SK-N-MC (cell line): ENCODE measurements around the gene SIPA1L3.

Experiments used
- DNase-seq: peaks from one replicate; pipeline ENCODE4 v3.0.0-alpha.2; 2011; ENCODE audit warnings: low read depth, low spot score
- H3K27ac ChIP-seq: fragments of 200-600 bp; sonication (generic); 2 replicates; pipeline ENCODE4 v1.5.1; 2016; ENCODE audit warnings: mixed run types
- H3K36me3 ChIP-seq: fragments of 200-600 bp; sonication (generic); 2 replicates; pipeline ENCODE4 v1.6.1; 2017; ENCODE audit warnings: antibody characterized with exemption, low read length, mixed read lengths; ENCODE audit not compliant: insufficient read depth
- H3K4me3 ChIP-seq: fragments of 200-600 bp; sonication (generic); 2 replicates; pipeline ENCODE4 v1.5.1; 2016
- H3K9ac ChIP-seq: fragments of 200-600 bp; sonication (generic); 2 replicates; pipeline ENCODE4 v1.8.0; 2017; ENCODE audit warnings: mixed run types, mixed read lengths; ENCODE audit not compliant: insufficient read length
- H3K9me3 ChIP-seq: fragments of 200-600 bp; sonication (generic); 2 replicates; pipeline ENCODE4 v1.6.1; 2017; ENCODE audit warnings: low read depth, mild to moderate bottlenecking, antibody characterized with exemption, low read length, moderate library complexity, mixed read lengths
- EZH2 ChIP-seq: fragments of 200-600 bp; sonication (generic); IDR thresholded peaks from one replicate; pipeline ENCODE4 v1.6.1; 2017; ENCODE audit warnings: antibody characterized with exemption
- FOXP2 ChIP-seq: optimal IDR thresholded peaks from 2 replicates; pipeline ENCODE3; 2011; ENCODE audit warnings: mild to moderate bottlenecking, moderate library complexity; ENCODE audit not compliant: insufficient read depth; ENCODE audit errors: extremely low read length, control extremely low read depth
- POLR2AphosphoS5 ChIP-seq: IDR thresholded peaks from 2 replicates; pipeline ENCODE4 v1.6.1; 2012; ENCODE audit warnings: mild to moderate bottlenecking, low read depth, low read length, borderline replicate concordance

The SIPA1L3 gene

DNA sequence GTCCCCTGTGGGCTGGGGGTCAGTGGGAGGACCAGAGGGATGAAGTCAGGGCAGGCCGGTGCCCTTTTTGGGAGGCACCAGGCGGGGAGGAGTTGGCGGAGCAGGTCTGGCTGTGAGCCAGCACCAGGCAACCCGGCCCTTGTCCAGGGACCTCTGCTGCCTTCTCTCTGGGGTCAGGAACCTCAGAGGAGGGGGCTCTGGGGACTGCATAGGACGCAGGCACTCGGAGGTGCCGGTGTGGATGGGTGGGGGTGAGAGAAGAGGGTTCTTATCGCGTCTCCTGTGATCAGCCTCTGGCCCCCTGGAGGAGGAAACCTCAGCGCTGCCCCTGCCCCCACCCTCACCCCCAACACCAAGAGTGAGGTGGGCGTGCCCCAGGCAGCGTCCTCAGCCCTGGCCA lies 300.5 kb downstream of the SIPA1L3 start:
- Histone ChIP-seq H3K27ac (no peak overlapping the region), H3K9me3 (no peaks in the 10 kb centered on the region), H3K4me3 (no peak overlapping the region), H3K36me3 (no peaks in the 10 kb centered on the region), H3K9ac (no peak overlapping the region)
- DNase-seq: no peak
- TF ChIP-seq POLR2AphosphoS5 (no peak), EZH2 (no peak)

DNA sequence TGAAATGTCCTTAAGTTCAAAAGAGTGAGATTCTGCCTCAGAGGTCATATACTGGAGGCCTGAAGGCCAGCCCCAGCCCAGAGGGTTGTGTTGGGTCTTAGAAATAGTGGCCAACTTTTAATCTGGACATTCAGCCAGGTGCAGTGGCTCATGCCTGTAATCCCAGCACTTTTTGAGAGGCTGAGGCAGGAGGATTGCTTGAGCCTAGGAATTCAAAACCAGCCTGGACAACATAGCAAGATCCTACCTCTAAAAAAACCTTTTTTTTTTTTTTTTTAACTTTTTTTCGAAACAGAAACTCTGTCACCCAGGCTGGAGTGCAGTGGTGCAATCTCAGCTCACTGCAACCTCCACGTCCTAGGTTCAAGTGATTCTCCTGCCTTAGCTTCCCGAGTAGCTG lies 301.6 kb downstream of the SIPA1L3 start:
- H3K27ac ChIP-seq: no peak overlapping the region
- DNase-seq: no peak
- no peak overlapping the region for H3K4me3 ChIP-seq
- no peaks in the 10 kb centered on the region for H3K9me3 ChIP-seq
- H3K36me3 ChIP-seq: no peaks in the 10 kb centered on the region
- no peak overlapping the region for H3K9ac ChIP-seq
- no peak for TF ChIP-seq EZH2
- no peak for TF ChIP-seq FOXP2
- no peak for TF ChIP-seq POLR2AphosphoS5

- DNase-seq: no peak
- H3K27ac ChIP-seq: no peak overlapping the region
- H3K9ac ChIP-seq: no peak overlapping the region
- H3K9me3 ChIP-seq: no peaks in the 10 kb centered on the region
- no peak overlapping the region for H3K4me3 ChIP-seq
- TF ChIP-seq EZH2 (no peak), POLR2AphosphoS5 (no peak), FOXP2 (no peak)
- H3K36me3 ChIP-seq: no peaks in the 10 kb centered on the region
These were observed 302.1 kb downstream of the SIPA1L3 start for GRCh38 chr19:38209152-38209551.

DNA sequence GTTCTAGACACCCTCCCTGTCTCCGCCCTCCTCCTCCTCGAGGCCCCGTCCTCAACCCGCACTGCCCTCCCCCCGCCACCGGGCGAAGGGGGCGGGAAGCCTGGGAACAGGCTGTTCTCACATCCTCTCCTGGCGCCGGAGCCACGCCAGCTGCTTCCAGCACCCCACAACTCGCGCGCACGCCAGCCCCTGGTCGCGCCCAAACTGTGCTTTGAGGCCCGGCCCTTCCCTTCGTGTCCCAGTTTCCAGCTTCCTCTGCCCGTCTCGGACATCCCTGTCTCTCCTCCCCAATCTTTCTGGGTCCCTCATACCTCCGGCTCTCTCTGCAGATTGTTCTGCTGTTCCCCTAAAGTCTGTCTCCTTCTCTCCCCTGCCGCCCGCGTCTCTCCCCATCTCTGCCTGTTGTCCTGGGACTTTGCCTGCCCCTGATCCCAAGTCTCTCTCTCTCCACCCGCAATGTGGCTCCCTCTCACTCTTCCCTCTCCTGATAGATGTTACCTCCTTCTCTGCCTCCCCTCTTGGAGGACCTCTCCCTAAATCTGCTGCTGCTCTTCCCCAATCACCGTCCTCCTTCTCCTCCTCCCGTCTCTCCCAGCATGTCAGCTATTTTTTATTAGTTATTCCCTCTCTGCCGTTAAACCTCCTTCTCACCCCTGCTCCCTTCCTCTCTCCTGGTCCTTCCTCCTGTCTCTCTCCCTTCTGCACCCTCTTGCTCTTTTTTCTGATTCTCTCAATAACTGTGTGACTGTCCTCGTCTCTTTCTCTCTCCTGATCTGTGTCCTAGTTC lies 302.9 kb downstream of the SIPA1L3 start:
- Histone ChIP-seq H3K4me3 (peak overlapping the region; percentile 53), H3K9ac (no peak overlapping the region), H3K27ac (no peak overlapping the region), H3K9me3 (no peaks in the 10 kb centered on the region), H3K36me3 (no peaks in the 10 kb centered on the region)
- DNase-seq: no peak
- TF ChIP-seq EZH2: no peak

DNA sequence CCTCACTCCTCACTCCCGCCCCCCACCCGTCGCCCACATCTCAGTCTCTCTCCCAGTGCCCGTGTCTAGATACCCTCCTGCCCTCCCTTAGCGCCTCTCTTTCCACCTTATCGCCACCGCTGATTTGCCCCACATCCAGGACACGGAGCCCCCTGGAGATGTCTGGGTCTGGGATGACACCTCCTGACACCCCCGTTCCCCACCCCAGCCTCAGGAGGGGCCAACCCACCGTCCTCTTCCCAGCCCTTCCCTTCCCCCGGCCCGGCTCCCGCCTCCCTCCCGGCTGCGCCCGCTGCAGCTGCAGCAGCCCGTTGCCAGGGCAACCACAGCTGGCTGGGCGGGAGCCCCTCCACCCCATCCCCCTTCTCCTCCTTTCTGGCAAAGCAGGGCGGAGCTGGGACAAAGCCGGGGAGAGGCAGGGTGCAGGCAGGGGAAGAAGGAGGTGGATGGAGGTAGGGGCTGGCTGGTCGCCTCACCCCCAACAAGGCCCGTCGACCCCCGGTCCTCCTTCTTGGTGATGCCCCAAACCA lies 303.5 kb downstream of the SIPA1L3 start:
- Histone ChIP-seq H3K36me3 (no peaks in the 10 kb centered on the region), H3K9me3 (no peaks in the 10 kb centered on the region), H3K4me3 (peak overlapping the region; percentile 53), H3K9ac (no peak overlapping the region), H3K27ac (no peak overlapping the region)
- no peak for TF ChIP-seq POLR2AphosphoS5
- TF ChIP-seq FOXP2: no peak
- TF ChIP-seq EZH2: no peak
- DNase-seq: no peak

DNA sequence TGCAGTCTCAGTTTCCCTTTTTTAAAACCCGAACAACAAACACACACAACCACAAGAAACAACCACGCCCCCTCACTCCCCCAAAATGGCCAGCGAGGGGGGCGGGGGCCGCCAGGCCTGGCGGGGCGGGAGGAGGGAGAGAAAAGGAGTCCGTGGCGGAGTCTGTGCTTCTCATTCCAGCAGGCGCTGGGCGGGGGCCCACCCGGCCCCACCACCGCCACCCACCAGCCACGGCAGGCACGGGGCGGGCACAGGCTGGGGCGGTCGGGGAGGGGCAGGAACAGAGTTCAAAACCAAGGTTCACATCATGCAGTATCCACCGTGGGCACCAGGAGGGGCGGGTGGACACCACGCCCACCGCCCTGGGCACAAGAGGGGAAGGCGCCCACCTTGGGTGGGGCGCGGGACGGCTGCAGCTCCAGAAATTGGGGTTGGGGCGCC lies 304.2 kb downstream of the SIPA1L3 start:
- H3K9ac ChIP-seq: no peak overlapping the region
- no peak for DNase-seq
- no peaks in the 10 kb centered on the region for H3K36me3 ChIP-seq
- no peak overlapping the region; the same call in 1 of the 2 replicates for H3K4me3 ChIP-seq
- H3K27ac ChIP-seq: no peak overlapping the region
- TF ChIP-seq POLR2AphosphoS5 (no peak), EZH2 (no peak), FOXP2 (no peak)
- no peaks in the 10 kb centered on the region for H3K9me3 ChIP-seq

DNA sequence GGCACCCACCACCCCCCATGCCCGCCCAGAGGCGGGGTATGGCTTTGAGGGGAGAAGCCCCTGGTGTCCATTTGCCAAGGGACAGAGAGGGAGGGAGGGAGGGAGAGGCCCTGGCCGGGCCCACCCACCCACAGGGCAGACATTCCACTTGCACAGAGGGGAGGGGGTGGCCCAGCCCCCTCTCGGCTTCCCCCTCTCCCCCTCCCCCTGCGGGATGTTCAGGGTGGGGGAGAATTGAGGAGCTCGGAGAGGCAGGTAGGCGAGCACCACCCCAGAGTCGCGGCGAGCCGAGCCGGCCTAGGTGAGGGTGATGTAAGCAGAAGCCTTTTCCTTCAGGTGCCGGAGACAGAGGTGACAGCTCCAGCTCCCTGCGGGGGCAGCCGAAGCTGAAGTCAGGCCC lies 304.8 kb downstream of the SIPA1L3 start:
- Histone ChIP-seq H3K27ac (no peak overlapping the region), H3K9ac (no peak overlapping the region), H3K9me3 (no peaks in the 10 kb centered on the region), H3K4me3 (no peak overlapping the region), H3K36me3 (no peaks in the 10 kb centered on the region)
- no peak for DNase-seq
- TF ChIP-seq POLR2AphosphoS5 (no peak), EZH2 (no peak), FOXP2 (no peak)

DNA sequence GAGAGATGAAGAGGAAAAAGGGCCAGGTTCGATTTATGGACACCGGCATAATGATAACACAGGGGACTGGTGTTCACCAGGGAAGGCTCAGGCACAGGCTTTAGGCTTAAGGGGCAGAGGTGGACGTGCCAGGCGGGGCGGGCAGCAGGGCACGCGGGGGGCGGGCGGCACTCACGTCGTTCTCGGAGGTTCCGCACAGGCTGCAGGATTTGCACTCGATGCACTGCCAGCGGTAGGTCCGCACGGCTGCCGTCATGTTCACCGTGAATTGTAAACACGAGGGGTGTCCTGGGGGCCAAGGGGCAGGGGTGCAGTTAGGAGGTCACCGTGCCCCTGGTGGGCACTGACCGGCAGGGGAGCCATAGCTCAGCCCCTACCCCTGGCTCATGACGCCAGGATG lies 306.5 kb downstream of the SIPA1L3 start:
- no peak overlapping the region for H3K4me3 ChIP-seq
- no peak for DNase-seq
- no peaks in the 10 kb centered on the region for H3K9me3 ChIP-seq
- no peak for TF ChIP-seq POLR2AphosphoS5
- no peak for TF ChIP-seq EZH2
- TF ChIP-seq FOXP2: no peak
- peaks cover 3% of the 10 kb centered on the region; the same call in 1 of the 2 replicates for H3K36me3 ChIP-seq
- no peak overlapping the region for H3K9ac ChIP-seq
- no peak overlapping the region for H3K27ac ChIP-seq
